HG03457 (cell line): ENCODE measurements around the gene CDC73.
"Not testable (repeated sequence)": the region's sequence is repeated elsewhere in the genome, so short reads cannot be mapped to it uniquely, and the experiment has no call there.

Experiments used
- ATAC-seq: cut with Tn5 transposase; IDR thresholded peaks from one replicate; pipeline ENCODE4 v1.9.1; 2021; ENCODE audit warnings: moderate number of reproducible peaks; ENCODE audit not compliant: unreplicated experiment

CDC73 gene

GRCh38 chr1:193221651-193222050 lies 99.8 kb downstream of the CDC73 start:
- no peak for ATAC-seq

GRCh38 chr1:193222056-193222615 lies 100.3 kb downstream of the CDC73 start:
- no peak for ATAC-seq

GRCh38 chr1:193229136-193229535 lies 107.3 kb downstream of the CDC73 start:
- no peak for ATAC-seq

DNA sequence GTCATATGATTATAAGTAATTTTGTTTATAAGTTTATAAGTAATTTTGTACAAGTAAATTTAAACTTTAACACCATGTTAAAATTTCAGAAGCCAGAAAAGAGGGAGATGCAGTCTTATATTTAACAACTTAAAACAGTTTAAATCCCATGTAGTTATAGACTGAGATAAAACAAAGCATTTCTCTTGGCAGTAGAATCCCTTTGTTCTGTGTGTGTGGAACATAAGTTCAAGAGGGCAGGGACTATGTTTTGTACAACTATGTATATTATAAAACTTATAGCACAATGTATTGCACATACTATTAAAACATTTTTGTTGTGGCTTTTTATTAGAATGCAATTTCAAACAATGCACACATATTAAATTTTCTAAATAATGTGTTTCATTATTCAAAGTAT lies 109.3 kb downstream of the CDC73 start:
- not testable (repeated sequence) for ATAC-seq

GRCh38 chr1:193234530-193234929 lies 112.7 kb downstream of the CDC73 start:
- no peak for ATAC-seq

GRCh38 chr1:193237381-193237978 lies 115.6 kb downstream of the CDC73 start:
- no peak for ATAC-seq

GRCh38 chr1:193240609-193241008 lies 118.8 kb downstream of the CDC73 start:
- no peak for ATAC-seq

DNA sequence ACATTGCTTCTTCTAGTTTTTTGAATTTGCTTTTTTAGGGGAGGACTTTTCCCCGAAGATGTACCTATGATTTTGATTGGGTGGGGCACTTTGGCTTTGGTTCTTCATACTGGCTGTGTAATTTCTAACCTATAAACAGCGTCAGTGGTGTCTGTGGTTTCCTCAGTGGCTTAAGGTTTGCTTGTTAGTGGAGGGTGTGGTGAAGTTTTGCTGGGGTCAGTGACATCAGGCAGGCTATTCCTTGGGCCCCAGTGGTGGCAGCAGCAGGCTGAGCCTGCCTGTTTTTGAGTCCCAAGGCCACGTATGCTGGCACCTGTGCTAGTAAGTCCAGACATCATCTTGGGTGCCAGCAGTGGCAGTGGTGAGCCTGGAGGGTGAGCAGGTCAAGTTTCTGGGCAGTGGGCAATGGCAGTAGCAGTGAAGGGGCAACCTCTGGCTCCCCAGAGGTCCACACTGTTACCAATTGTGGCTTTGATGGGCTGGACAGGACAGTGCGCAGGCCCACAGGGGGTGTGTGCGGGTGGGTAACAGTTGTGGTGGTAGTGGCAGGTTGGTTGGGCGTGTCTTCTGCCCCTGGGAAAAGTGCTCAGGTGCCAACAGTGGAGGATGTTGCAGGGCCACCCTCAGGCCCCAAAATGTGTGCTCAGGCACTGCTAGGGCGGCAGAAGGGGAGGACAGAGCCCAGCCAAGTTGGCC lies 119.4 kb downstream of the CDC73 start:
- ATAC-seq, result no peak

GRCh38 chr1:193242000-193242399 lies 120.2 kb downstream of the CDC73 start:
- ATAC-seq, result no peak

GRCh38 chr1:193249187-193249586 lies 127.4 kb downstream of the CDC73 start:
- no peak for ATAC-seq

GRCh38 chr1:193251950-193252349 lies 130.1 kb downstream of the CDC73 start:
- ATAC-seq, result no peak

DNA sequence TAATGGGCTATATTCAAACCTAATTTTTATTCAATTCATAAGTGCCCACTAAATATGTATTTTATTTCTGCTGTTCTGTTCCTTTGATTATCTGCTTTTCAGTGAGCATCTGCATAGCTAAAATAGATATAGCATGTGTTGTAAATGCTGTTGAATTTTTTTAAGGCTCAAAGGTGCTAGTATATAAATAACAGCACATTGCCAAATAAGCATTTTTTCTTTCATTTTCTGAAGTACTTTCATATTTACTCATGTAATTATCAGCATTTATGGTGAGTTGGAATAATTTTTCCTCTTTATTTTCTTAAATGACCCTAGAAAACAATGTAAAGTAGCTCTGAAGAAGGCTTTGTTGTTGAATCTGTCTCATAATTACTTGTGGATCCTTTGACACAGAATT lies 134.2 kb downstream of the CDC73 start:
- ATAC-seq, result no peak

DNA sequence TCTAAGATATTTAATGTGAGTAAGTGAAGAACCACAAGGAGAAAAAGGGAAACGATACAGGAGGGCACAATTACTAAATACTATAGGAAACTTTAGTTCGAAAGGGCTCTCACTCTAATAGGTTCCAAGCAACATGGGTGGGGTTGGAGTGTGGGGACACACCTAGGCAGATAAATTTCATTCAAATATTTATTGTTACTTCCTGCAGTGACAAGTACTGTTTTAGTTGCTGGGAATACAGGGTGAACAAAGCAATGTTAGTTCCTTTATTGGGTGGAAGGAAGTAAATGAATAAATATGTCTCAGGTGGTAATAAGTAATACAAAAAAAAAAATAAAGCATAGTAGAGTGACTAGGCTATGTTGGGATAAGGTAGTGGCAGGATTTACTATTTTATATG lies 137.8 kb downstream of the CDC73 start:
- no peak for ATAC-seq

DNA sequence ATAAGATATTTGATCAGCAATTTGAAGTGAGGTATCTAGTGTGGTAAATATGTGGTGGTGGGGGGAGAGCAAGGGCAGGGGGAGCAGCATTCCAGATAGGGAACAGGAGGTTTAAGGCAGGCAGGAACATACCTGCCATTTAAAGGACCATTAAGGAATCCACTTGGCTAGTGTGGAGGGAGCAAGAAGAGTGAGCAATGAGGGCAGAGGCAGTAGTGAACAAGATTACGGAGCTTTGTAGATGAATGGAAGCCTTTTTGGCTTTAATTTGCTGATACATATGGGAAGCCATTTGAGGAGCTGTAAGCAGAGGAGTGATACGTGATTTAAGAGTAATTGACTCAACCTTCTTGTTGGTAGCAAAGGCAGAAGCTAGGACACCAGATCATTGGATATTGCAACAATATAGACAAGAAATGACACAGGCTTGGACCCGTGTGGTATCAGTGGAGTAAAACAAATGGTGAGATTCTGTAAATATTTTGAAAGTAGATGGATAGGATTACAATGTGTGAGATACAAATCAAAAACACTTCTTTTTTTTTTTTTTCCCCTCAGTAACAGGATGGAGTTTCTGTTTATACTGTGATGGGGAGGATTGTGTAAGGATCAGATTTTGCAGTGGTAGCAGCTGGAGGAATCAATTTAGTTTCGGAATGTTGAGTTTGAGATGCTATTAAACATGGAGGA lies 138.4 kb downstream of the CDC73 start:
- no peak for ATAC-seq

DNA sequence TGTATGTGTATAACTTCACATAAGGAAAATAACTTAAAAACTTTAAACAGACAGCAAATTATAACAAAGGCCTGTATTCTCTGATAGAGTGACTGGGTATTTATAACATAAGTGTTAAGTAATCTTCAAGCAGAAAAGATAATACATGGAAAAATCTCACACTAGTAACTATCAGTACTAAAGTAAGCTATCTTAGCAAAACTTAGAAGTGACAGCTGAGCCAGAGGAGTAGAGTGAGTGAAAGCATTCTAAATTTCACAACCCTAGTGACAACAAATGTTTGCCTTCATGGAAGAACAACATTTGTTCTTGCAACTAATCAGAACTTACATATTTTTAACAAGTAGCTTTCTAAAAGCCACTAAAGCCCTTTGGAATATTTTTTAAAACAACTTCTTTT lies 139.1 kb downstream of the CDC73 start:
- ATAC-seq, result no peak

DNA sequence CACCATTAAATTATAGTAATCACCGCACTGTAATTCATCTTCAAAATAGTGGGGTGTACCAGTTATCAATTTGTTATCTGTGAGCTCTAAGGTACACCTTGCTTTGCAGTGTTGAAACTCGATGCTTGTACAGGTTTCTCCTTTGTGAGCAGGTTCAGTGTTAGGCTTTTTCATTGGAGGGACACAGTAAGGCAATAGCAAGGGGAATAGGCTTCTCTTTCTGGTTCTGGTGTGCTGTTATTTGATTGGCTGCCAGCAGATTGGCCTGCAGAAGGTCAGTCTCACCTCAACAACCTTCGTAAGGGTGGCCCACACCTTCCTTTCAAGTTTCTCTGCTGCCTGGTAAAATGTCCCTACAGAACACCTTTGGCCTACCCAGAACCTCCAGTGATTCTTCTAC lies 140.8 kb downstream of the CDC73 start:
- no peak for ATAC-seq

DNA sequence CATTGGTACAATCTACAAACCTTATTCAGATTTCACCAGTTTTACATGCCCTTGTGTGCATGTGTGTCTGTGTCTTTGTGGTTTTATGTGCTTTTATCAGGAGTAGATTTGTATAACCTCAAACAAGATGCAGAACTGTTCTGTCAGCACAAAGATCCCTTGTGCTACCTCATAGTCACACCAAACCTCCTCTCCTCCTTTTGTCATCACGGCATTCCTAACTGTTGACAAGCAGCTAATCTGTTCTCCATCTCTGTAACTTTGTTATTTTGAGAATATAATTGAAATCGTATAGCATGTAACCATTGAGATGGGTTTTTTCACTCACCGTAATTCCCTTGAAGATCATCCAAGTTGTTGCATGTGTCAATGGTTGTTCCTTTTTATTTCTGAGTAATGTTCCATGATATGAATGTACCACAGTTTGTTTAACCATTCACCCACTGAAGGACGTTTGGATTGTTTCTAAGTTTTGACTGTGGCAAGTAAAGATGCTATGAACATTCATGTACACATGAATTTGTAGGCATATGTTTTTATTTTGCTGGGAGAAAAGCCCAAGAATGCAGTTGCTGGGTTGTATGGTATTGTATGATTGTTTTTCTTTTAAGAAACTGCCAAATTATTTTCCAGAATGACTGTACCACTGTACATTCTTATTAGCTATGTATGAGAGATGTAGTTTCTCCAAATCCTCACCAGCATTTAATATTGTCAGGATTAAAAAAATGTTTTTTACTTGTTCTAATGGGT lies 142.7 kb downstream of the CDC73 start:
- no peak for ATAC-seq

GRCh38 chr1:193265716-193266115 lies 143.9 kb downstream of the CDC73 start:
- ATAC-seq, result no peak

GRCh38 chr1:193266794-193267193 lies 145.0 kb downstream of the CDC73 start:
- not testable (repeated sequence) for ATAC-seq

DNA sequence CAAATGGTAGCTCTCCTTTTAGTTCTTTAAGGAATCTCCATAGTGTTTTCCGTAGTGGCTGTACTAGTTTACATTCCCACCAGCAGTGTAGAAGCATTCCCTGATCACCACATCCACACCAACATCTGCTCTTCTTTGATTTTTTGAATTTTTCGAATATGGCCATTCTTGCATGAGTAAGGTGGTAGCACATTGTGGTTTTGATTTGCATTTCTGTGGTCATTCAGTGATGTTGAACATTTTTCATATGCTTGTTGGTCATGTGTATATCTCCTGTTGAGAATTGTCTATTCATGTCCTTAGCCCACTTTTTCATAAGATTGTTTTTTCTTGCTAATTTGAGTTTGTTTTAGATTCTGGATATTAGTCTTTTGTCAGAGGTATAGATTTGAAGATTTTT lies 149.2 kb downstream of the CDC73 start:
- ATAC-seq, result peak; percentile 94

DNA sequence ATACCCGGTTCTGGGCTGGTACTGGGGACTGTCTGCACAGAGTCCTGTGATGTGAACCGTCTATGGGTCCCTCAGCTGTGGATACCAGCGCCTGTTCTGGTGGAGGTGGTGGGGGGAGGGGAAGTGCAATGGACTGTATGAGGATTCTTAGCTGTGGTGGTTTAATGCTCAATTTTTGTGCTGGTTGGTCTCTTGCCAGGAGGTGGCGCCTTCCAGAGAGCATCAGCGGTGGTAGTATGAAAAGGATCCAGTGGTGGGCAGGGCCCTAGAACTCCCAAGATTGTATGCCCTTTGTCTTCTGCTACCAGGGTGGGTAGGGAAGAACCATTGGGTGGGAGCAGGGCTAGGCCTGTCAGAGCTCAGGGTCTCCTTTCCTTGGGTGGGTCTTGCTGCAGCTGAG lies 153.9 kb downstream of the CDC73 start:
- ATAC-seq, result no peak
